CD8-positive, alpha-beta memory T cell (primary cell): ENCODE data around the gene GRIN3B. TPM values are rescaled to one million over a fixed set of nuclear protein-coding genes. Genes with fewer than 3 reads are reported as not detected.
A peak's percentile ranks its signal among the peaks of the same experiment; 100 is the strongest.

Experiments used
- CTCF ChIA-PET: fragments of 350-600 bp; sonication (Branson Sonifier 250); formaldehyde crosslinking; loops from one replicate; lab custom pipeline; 2021; ENCODE audit warnings: antibody characterized with exemption; lab: Charles Lee
- POLR2A ChIA-PET: fragments of 350-600 bp; sonication (Branson Sonifier 250); formaldehyde crosslinking; loops from one replicate; lab custom pipeline; 2021; ENCODE audit warnings: antibody characterized with exemption; lab: Charles Lee
- DNase-seq, 5 donors: peaks; one replicate each; pipeline versions ENCODE4 v3.0.0 to v3.0.0-alpha.2; 2020 to 2022; ENCODE audit warnings: mixed read lengths in 1 of 5
- H3K27ac ChIP-seq: one replicate; pipeline ENCODE4 v1.7.0; 2013; ENCODE audit warnings: low read depth, mild to moderate bottlenecking, low read length, moderate library complexity
- H3K27me3 ChIP-seq: 2 replicates; pipeline ENCODE4 v1.7.0; 2013; ENCODE audit warnings: low read length, mild to moderate bottlenecking; ENCODE audit not compliant: insufficient read depth, poor library complexity, severe bottlenecking
- H3K36me3 ChIP-seq: 2 replicates; pipeline ENCODE4 v1.7.0; 2013; ENCODE audit warnings: mild to moderate bottlenecking, low read length, moderate library complexity; ENCODE audit not compliant: insufficient read depth
- H3K4me1 ChIP-seq: 2 replicates; pipeline ENCODE4 v1.7.0; 2013; ENCODE audit warnings: mild to moderate bottlenecking, low read length, moderate library complexity; ENCODE audit not compliant: insufficient read depth
- H3K4me3 ChIP-seq: 2 replicates; pipeline ENCODE4 v1.7.0; 2013; ENCODE audit warnings: mild to moderate bottlenecking, low read length
- H3K9me3 ChIP-seq: 2 replicates; pipeline ENCODE4 v1.7.0; 2013; ENCODE audit warnings: mild to moderate bottlenecking, low read length
- H3K27ac Mint-ChIP-seq, 8 donors: one replicate each; pipeline ENCODE4 v1.8.0; 2020 to 2021; ENCODE audit warnings: mixed read lengths in 8 of 8, mild to moderate bottlenecking in 6 of 8, inconsistent platforms in 3 of 8, moderate library complexity in 3 of 8
- H3K27me3 Mint-ChIP-seq, 2 donors: one replicate each; pipeline ENCODE4 v1.8.0; 2020 to 2021; ENCODE audit warnings: mixed read lengths in 2 of 2, mild to moderate bottlenecking in 1 of 2, moderate library complexity in 1 of 2
- H3K36me3 Mint-ChIP-seq, 3 donors: one replicate each; pipeline ENCODE4 v1.8.0; 2020 to 2021; ENCODE audit warnings: mixed read lengths in 3 of 3, inconsistent platforms in 1 of 3, mild to moderate bottlenecking in 1 of 3
- H3K4me1 Mint-ChIP-seq, 3 donors: one replicate each; pipeline ENCODE4 v1.8.0; 2020 to 2021; ENCODE audit warnings: mixed read lengths in 3 of 3, inconsistent platforms in 1 of 3, mild to moderate bottlenecking in 1 of 3
- H3K4me3 Mint-ChIP-seq, 7 donors: one replicate each; pipeline ENCODE4 v1.8.0; 2020 to 2021; ENCODE audit warnings: mixed read lengths in 7 of 7, mild to moderate bottlenecking in 6 of 7, moderate library complexity in 4 of 7, inconsistent platforms in 2 of 7
- H3K9me3 Mint-ChIP-seq, 5 donors: one replicate each; pipeline ENCODE4 v1.8.0; 2020 to 2022; ENCODE audit warnings: mixed read lengths in 5 of 5, mild to moderate bottlenecking in 3 of 5, moderate library complexity in 2 of 5, inconsistent platforms in 1 of 5
- polyA plus RNA-seq: library from polyadenylated mRNA; unstranded; fragments of 300-500 nt; fragmentation: Illumina TruSeq; gene quantifications from one replicate; pipeline ENCODE4 v1.2.3, GENCODE V29; 2021
- total RNA-seq, 2 experiments: library from RNA; stranded (reverse); gene quantifications; one replicate each; pipeline ENCODE4 v1.2.3, GENCODE V29; 2021

The GRIN3B gene
- total and polyA plus RNA-seq, 3 experiments from 2014 or later = not detected

- no peak for DNase-seq
- no peak overlapping the region for H3K27ac ChIP-seq
- H3K9me3 Mint-ChIP-seq = peaks cover 0 to 4% (median 0%) of the 10 kb centered on the region in 5 donors
- ChIA-PET POLR2A (interaction anchor here (0.6 to 1.2 kb wide), 5 partner anchors 10 to 144 kb away, joined by 3 to 4 read pairs (median 3); no protein-coding TSS in a partner anchor), CTCF (interaction anchor here (0.6 to 2.0 kb wide), 6 partner anchors 10 to 184 kb away, joined by 3 to 7 read pairs (median 3); no protein-coding TSS in a partner anchor)
- no peaks in the 10 kb centered on the region for H3K27me3 Mint-ChIP-seq
- no peaks in the 10 kb centered on the region for H3K27me3 ChIP-seq
- no peak overlapping the region for H3K4me3 Mint-ChIP-seq
- H3K4me3 ChIP-seq = no peak overlapping the region
- no peaks in the 10 kb centered on the region for H3K9me3 ChIP-seq
- H3K4me1 Mint-ChIP-seq = peaks cover 26 to 35% (median 30%) of the 10 kb centered on the region in 3 donors
- peaks cover 11% of the 10 kb centered on the region for H3K36me3 ChIP-seq
- peaks cover 0 to 59% (median 4%) of the 10 kb centered on the region in 3 donors for H3K36me3 Mint-ChIP-seq
- H3K4me1 ChIP-seq = peaks cover 20% of the 10 kb centered on the region
- no peak overlapping the region for H3K27ac Mint-ChIP-seq
Measured at GRCh38 chr19:1054102-1055027, 54.1 kb downstream of the GRIN3B start.

DNA sequence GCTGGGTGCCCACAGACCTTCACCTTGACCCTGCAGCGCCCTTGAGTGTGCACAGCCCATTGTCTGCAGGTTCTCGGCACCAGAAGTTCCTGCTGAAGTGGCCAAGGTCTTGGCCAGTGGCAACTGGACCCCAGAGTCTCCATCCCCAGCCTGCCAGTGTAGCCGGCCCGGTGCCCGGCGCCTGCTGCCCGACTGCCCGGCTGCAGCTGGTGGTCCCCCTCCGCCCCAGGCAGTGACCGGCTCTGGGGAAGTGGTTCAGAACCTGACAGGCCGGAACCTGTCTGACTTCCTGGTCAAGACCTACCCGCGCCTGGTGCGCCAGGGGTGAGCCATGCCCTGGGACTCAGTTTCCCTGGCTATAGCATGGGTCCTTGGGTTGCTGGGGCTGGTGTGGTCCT, 54.8 kb downstream of the GRIN3B start:
- Mint-ChIP-seq H3K4me1 (peaks cover 26 to 35% (median 30%) of the 10 kb centered on the region in 3 donors), H3K27ac (no peak overlapping the region), H3K27me3 (no peaks in the 10 kb centered on the region), H3K9me3 (peaks cover 0 to 4% (median 0%) of the 10 kb centered on the region in 5 donors), H3K36me3 (peaks cover 0 to 64% (median 4%) of the 10 kb centered on the region in 3 donors), H3K4me3 (no peak overlapping the region)
- Histone ChIP-seq H3K27ac (no peak overlapping the region), H3K9me3 (no peaks in the 10 kb centered on the region), H3K4me3 (no peak overlapping the region), H3K27me3 (no peaks in the 10 kb centered on the region), H3K4me1 (peaks cover 20% of the 10 kb centered on the region), H3K36me3 (peaks cover 11% of the 10 kb centered on the region)
- ChIA-PET POLR2A (interaction anchor here (0.6 to 1.2 kb wide), 4 partner anchors 24 to 132 kb away, joined by 3 to 5 read pairs (median 3); no protein-coding TSS in a partner anchor), CTCF (interaction anchor here (1.3 to 2.0 kb wide), 3 partner anchors 10 to 184 kb away, joined by 3 to 7 read pairs (median 3); no protein-coding TSS in a partner anchor)
- DNase-seq = no peak

- Mint-ChIP-seq H3K27ac (peak overlapping the region in 3 of 8 donors; percentile 63 to 94 (median 79)), H3K9me3 (peaks cover 0 to 4% (median 0%) of the 10 kb centered on the region in 5 donors), H3K27me3 (no peaks in the 10 kb centered on the region), H3K4me3 (no peak overlapping the region), H3K36me3 (peaks cover 0 to 63% (median 4%) of the 10 kb centered on the region in 3 donors), H3K4me1 (peaks cover 26 to 35% (median 30%) of the 10 kb centered on the region in 3 donors)
- DNase-seq = no peak
- peaks cover 11% of the 10 kb centered on the region for H3K36me3 ChIP-seq
- CTCF ChIA-PET = interaction anchor here (1.2 to 5.2 kb wide), 8 partner anchors 8 to 183 kb away, joined by 3 to 57 read pairs (median 7); partner anchors contain the start of genes ABCA7 and ARHGAP45
- POLR2A ChIA-PET = interaction anchor here (0.9 to 3.2 kb wide), 4 partner anchors 25 to 55 kb away, joined by 3 to 26 read pairs (median 4); no protein-coding TSS in a partner anchor
- H3K4me1 ChIP-seq = peaks cover 20% of the 10 kb centered on the region
- H3K27me3 ChIP-seq = no peaks in the 10 kb centered on the region
- H3K4me3 ChIP-seq = no peak overlapping the region
- no peaks in the 10 kb centered on the region for H3K9me3 ChIP-seq
- H3K27ac ChIP-seq = no peak overlapping the region
Measured at GRCh38 chr19:1055886-1056620, 55.8 kb downstream of the GRIN3B start.

GRCh38 chr19:1057176-1057855, 57.1 kb downstream of the GRIN3B start:
- POLR2A ChIA-PET = interaction anchor here (0.5 to 3.2 kb wide), 7 partner anchors 10 to 31 kb away, joined by 3 to 26 read pairs (median 8); partner anchors contain the start of gene ARHGAP45
- Histone ChIP-seq H3K9me3 (no peaks in the 10 kb centered on the region), H3K4me3 (no peak overlapping the region), H3K4me1 (peaks cover 20% of the 10 kb centered on the region), H3K36me3 (peaks cover 11% of the 10 kb centered on the region), H3K27me3 (no peaks in the 10 kb centered on the region), H3K27ac (no peak overlapping the region)
- H3K4me1 Mint-ChIP-seq = peaks cover 24 to 29% (median 25%) of the 10 kb centered on the region in 3 donors
- peak in 3 of 5 donors; percentile 38 to 70 (median 56) for DNase-seq
- H3K27ac Mint-ChIP-seq = peak overlapping the region; percentile 37 to 94 (median 82)
- H3K9me3 Mint-ChIP-seq = peaks cover 0 to 4% (median 0%) of the 10 kb centered on the region in 5 donors
- H3K27me3 Mint-ChIP-seq = no peaks in the 10 kb centered on the region
- H3K36me3 Mint-ChIP-seq = peaks cover 0 to 63% (median 4%) of the 10 kb centered on the region in 3 donors
- CTCF ChIA-PET = interaction anchor here (1.0 to 5.2 kb wide), 14 partner anchors 9 to 38 kb away, joined by 3 to 57 read pairs (median 5); partner anchors contain the start of genes ABCA7, ARHGAP45, POLR2E and RNU6-2
- peak overlapping the region in 2 of 7 donors; percentile 29 to 42 for H3K4me3 Mint-ChIP-seq

DNA sequence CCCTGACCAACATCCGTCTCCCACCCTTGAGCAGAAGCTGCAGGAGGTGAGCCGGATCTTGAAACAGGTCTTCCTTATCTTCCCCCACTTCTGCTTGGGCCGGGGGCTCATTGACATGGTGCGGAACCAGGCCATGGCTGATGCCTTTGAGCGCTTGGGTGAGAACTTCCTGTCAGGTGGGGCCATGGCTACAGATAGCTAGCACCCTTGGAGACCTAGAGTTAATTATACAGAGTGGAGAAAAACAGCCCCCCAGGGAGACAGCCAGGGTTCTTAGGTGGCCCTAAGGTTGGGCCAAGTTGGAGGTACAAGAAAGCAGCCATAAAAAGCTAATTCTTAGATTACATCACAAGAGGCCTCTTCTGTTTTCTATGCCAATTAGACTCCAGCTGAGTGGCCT, 57.9 kb downstream of the GRIN3B start:
- Histone ChIP-seq H3K4me1 (peaks cover 20% of the 10 kb centered on the region), H3K4me3 (no peak overlapping the region), H3K9me3 (no peaks in the 10 kb centered on the region), H3K36me3 (peaks cover 11% of the 10 kb centered on the region), H3K27me3 (no peaks in the 10 kb centered on the region), H3K27ac (no peak overlapping the region)
- ChIA-PET POLR2A (interaction anchor here (1.6 to 3.2 kb wide), 4 partner anchors 9 to 30 kb away, joined by 8 to 26 read pairs (median 14); partner anchors contain the start of gene ARHGAP45), CTCF (interaction anchor here (1.0 to 5.2 kb wide), 13 partner anchors 9 to 131 kb away, joined by 3 to 57 read pairs (median 5); partner anchors contain the start of genes ARHGAP45, POLR2E and RNU6-2)
- Mint-ChIP-seq H3K27ac (peak overlapping the region; percentile 37 to 92 (median 83)), H3K4me1 (peaks cover 22 to 25% (median 24%) of the 10 kb centered on the region in 3 donors), H3K9me3 (peaks cover 0 to 4% (median 0%) of the 10 kb centered on the region in 5 donors), H3K4me3 (peak overlapping the region in 4 of 7 donors; percentile 19 to 79 (median 42)), H3K36me3 (peaks cover 0 to 59% (median 4%) of the 10 kb centered on the region in 3 donors), H3K27me3 (no peaks in the 10 kb centered on the region)
- peak in 2 of 5 donors; percentile 15 to 46 for DNase-seq
